ENCODE results near the gene SCARF2.
"Not testable (repeated sequence)": the region's sequence is repeated elsewhere in the genome, so short reads cannot be mapped to it uniquely, and the experiment has no call there.

Gene SCARF2

GRCh38 chr22:20414450-20414849 is 23.2 kb downstream of the SCARF2 start:
- Histone ChIP-seq H3K4me1 (ENCODE audit: control insufficient read depth, insufficient read depth, low read length) (no peaks in the 10 kb centered on the region), H3K36me3 (ENCODE audit: control insufficient read depth, insufficient read depth, low read length) (no peaks in the 10 kb centered on the region), H3K27ac (ENCODE audit: low read depth, low read length) (no peak overlapping the region), H3K4me3 (ENCODE audit: low read depth, low read length) (no peak overlapping the region), H3K27me3 (ENCODE audit: control insufficient read depth, insufficient read depth, low read length) (peaks cover 11% of the 10 kb centered on the region), H3K9me3 (ENCODE audit: control insufficient read depth, insufficient read depth, low read depth, low read length) (no peaks in the 10 kb centered on the region), H3K9ac (ENCODE audit: low read length) (no peak overlapping the region)

- no peaks in the 10 kb centered on the region for H3K4me1 ChIP-seq (ENCODE audit: control insufficient read depth, insufficient read depth, low read length)
Observed at GRCh38 chr22:20414059-20414440, 23.6 kb downstream of the SCARF2 start.

GRCh38 chr22:20413217-20414058 is 24.2 kb downstream of the SCARF2 start:
- Histone ChIP-seq H3K9me3 (ENCODE audit: control insufficient read depth, insufficient read depth, low read depth, low read length) (no peaks in the 10 kb centered on the region), H3K27me3 (ENCODE audit: control insufficient read depth, insufficient read depth, low read length) (peaks cover 2% of the 10 kb centered on the region; the same call in 1 of the 2 replicates), H3K9ac (ENCODE audit: low read length) (no peak overlapping the region), H3K27ac (ENCODE audit: low read depth, low read length) (no peak overlapping the region), H3K36me3 (ENCODE audit: control insufficient read depth, insufficient read depth, low read length) (no peaks in the 10 kb centered on the region), H3K4me3 (ENCODE audit: low read depth, low read length) (no peak overlapping the region), H3K4me1 (ENCODE audit: control insufficient read depth, insufficient read depth, low read length) (no peaks in the 10 kb centered on the region)

More at GRCh38 chr22:20414059-20414440, 23.6 kb downstream of the SCARF2 start:
- no peak overlapping the region for H3K9ac ChIP-seq (ENCODE audit: low read length)
- peaks cover 8% of the 10 kb centered on the region for H3K27me3 ChIP-seq (ENCODE audit: control insufficient read depth, insufficient read depth, low read length)
- no peak overlapping the region for H3K4me3 ChIP-seq (ENCODE audit: low read depth, low read length)
- no peak overlapping the region for H3K27ac ChIP-seq (ENCODE audit: low read depth, low read length)
- H3K9me3 ChIP-seq (ENCODE audit: control insufficient read depth, insufficient read depth, low read depth, low read length), result no peaks in the 10 kb centered on the region
- no peaks in the 10 kb centered on the region for H3K36me3 ChIP-seq (ENCODE audit: control insufficient read depth, insufficient read depth, low read length)

GRCh38 chr22:20412474-20413216 is 25.0 kb downstream of the SCARF2 start:
- H3K4me3 ChIP-seq (ENCODE audit: low read depth, low read length), result no peak overlapping the region
- no peaks in the 10 kb centered on the region for H3K27me3 ChIP-seq (ENCODE audit: control insufficient read depth, insufficient read depth, low read length)
- no peaks in the 10 kb centered on the region for H3K4me1 ChIP-seq (ENCODE audit: control insufficient read depth, insufficient read depth, low read length)
- H3K9me3 ChIP-seq (ENCODE audit: control insufficient read depth, insufficient read depth, low read depth, low read length), result no peaks in the 10 kb centered on the region
- H3K27ac ChIP-seq (ENCODE audit: low read depth, low read length), result no peak overlapping the region
- peaks cover 2% of the 10 kb centered on the region; the same call in 1 of the 2 replicates for H3K36me3 ChIP-seq (ENCODE audit: control insufficient read depth, insufficient read depth, low read length)
- no peak overlapping the region for H3K9ac ChIP-seq (ENCODE audit: low read length)

- H3K4me3 ChIP-seq (ENCODE audit: low read depth, low read length); H3K27me3 ChIP-seq (ENCODE audit: control insufficient read depth, insufficient read depth, low read length); H3K9ac ChIP-seq (ENCODE audit: low read length); H3K27ac ChIP-seq (ENCODE audit: low read depth, low read length); H3K4me1 ChIP-seq (ENCODE audit: control insufficient read depth, insufficient read depth, low read length); H3K9me3 ChIP-seq (ENCODE audit: control insufficient read depth, insufficient read depth, low read depth, low read length): not testable (repeated sequence)
- H3K36me3 ChIP-seq (ENCODE audit: control insufficient read depth, insufficient read depth, low read length), result peaks cover 33% of the 10 kb centered on the region
Observed at GRCh38 chr22:20409385-20409784, 28.2 kb downstream of the SCARF2 start.

- H3K4me1 ChIP-seq (ENCODE audit: control insufficient read depth, insufficient read depth, low read length), result no peaks in the 10 kb centered on the region
- H3K4me3 ChIP-seq (ENCODE audit: low read depth, low read length), result no peak overlapping the region
Observed at GRCh38 chr22:20408891-20409290, 28.7 kb downstream of the SCARF2 start.

GRCh38 chr22:20407829-20408228 is 29.8 kb downstream of the SCARF2 start:
- Histone ChIP-seq H3K27ac (ENCODE audit: low read depth, low read length) (no peak overlapping the region), H3K9ac (ENCODE audit: low read length) (no peak overlapping the region), H3K4me1 (ENCODE audit: control insufficient read depth, insufficient read depth, low read length) (no peaks in the 10 kb centered on the region), H3K9me3 (ENCODE audit: control insufficient read depth, insufficient read depth, low read depth, low read length) (no peaks in the 10 kb centered on the region), H3K27me3 (ENCODE audit: control insufficient read depth, insufficient read depth, low read length) (no peaks in the 10 kb centered on the region), H3K4me3 (ENCODE audit: low read depth, low read length) (no peak overlapping the region), H3K36me3 (ENCODE audit: control insufficient read depth, insufficient read depth, low read length) (peaks cover 48% of the 10 kb centered on the region)

More at GRCh38 chr22:20408891-20409290, 28.7 kb downstream of the SCARF2 start:
- peaks cover 38% of the 10 kb centered on the region for H3K36me3 ChIP-seq (ENCODE audit: control insufficient read depth, insufficient read depth, low read length)
- H3K9me3 ChIP-seq (ENCODE audit: control insufficient read depth, insufficient read depth, low read depth, low read length), result no peaks in the 10 kb centered on the region
- no peaks in the 10 kb centered on the region for H3K27me3 ChIP-seq (ENCODE audit: control insufficient read depth, insufficient read depth, low read length)
- H3K9ac ChIP-seq (ENCODE audit: low read length), result no peak overlapping the region
- H3K27ac ChIP-seq (ENCODE audit: low read depth, low read length), result no peak overlapping the region

- H3K9me3 ChIP-seq (ENCODE audit: control insufficient read depth, insufficient read depth, low read depth, low read length), result no peaks in the 10 kb centered on the region
- H3K4me3 ChIP-seq (ENCODE audit: low read depth, low read length), result no peak overlapping the region
- H3K4me1 ChIP-seq (ENCODE audit: control insufficient read depth, insufficient read depth, low read length), result no peaks in the 10 kb centered on the region
- H3K36me3 ChIP-seq (ENCODE audit: control insufficient read depth, insufficient read depth, low read length), result peaks cover 55% of the 10 kb centered on the region
- no peak overlapping the region for H3K9ac ChIP-seq (ENCODE audit: low read length)
- no peaks in the 10 kb centered on the region for H3K27me3 ChIP-seq (ENCODE audit: control insufficient read depth, insufficient read depth, low read length)
- no peak overlapping the region for H3K27ac ChIP-seq (ENCODE audit: low read depth, low read length)
Observed at GRCh38 chr22:20406686-20407408, 30.8 kb downstream of the SCARF2 start.

GRCh38 chr22:20405931-20406685 is 31.5 kb downstream of the SCARF2 start:
- Histone ChIP-seq H3K36me3 (ENCODE audit: control insufficient read depth, insufficient read depth, low read length) (peaks cover 61% of the 10 kb centered on the region), H3K9ac (ENCODE audit: low read length) (no peak overlapping the region), H3K27ac (ENCODE audit: low read depth, low read length) (no peak overlapping the region), H3K9me3 (ENCODE audit: control insufficient read depth, insufficient read depth, low read depth, low read length) (no peaks in the 10 kb centered on the region), H3K4me3 (ENCODE audit: low read depth, low read length) (no peak overlapping the region), H3K4me1 (ENCODE audit: control insufficient read depth, insufficient read depth, low read length) (no peaks in the 10 kb centered on the region), H3K27me3 (ENCODE audit: control insufficient read depth, insufficient read depth, low read length) (no peaks in the 10 kb centered on the region)

- H3K9me3 ChIP-seq (ENCODE audit: control insufficient read depth, insufficient read depth, low read depth, low read length), result no peaks in the 10 kb centered on the region
- H3K27me3 ChIP-seq (ENCODE audit: control insufficient read depth, insufficient read depth, low read length), result no peaks in the 10 kb centered on the region
- no peaks in the 10 kb centered on the region for H3K4me1 ChIP-seq (ENCODE audit: control insufficient read depth, insufficient read depth, low read length)
- peaks cover 68% of the 10 kb centered on the region for H3K36me3 ChIP-seq (ENCODE audit: control insufficient read depth, insufficient read depth, low read length)
- H3K4me3 ChIP-seq (ENCODE audit: low read depth, low read length), result no peak overlapping the region
- H3K27ac ChIP-seq (ENCODE audit: low read depth, low read length), result no peak overlapping the region
- no peak overlapping the region for H3K9ac ChIP-seq (ENCODE audit: low read length)
Observed at GRCh38 chr22:20405291-20405930, 32.2 kb downstream of the SCARF2 start.
